ENCODE results near the gene MOB3B.

The MOB3B gene

GRCh38 chr9:27436234-27436633 lies 93.4 kb downstream of the MOB3B start:
- no peak overlapping the region for H2AFZ ChIP-seq (ENCODE audit: low read length)
- H3K4me1 ChIP-seq (ENCODE audit: insufficient read depth, low read length, severe bottlenecking), result no peaks in the 10 kb centered on the region
- no peaks in the 10 kb centered on the region for H3K9me2 ChIP-seq (ENCODE audit: low read depth, low read length)
- H3K79me2 ChIP-seq (ENCODE audit: insufficient read depth, low read length), result no peaks in the 10 kb centered on the region
- no peaks in the 10 kb centered on the region for H3K9me3 ChIP-seq (ENCODE audit: low read length)
- H3K27ac ChIP-seq (ENCODE audit: low read depth, low read length, poor library complexity, severe bottlenecking), result no peak overlapping the region
- H3K27me3 ChIP-seq (ENCODE audit: insufficient read depth, low read length), result no peaks in the 10 kb centered on the region
- no peaks in the 10 kb centered on the region for H4K20me1 ChIP-seq (ENCODE audit: insufficient read depth, low read length)
- H3K36me3 ChIP-seq (ENCODE audit: insufficient read depth, low read length), result no peaks in the 10 kb centered on the region
- no peak overlapping the region for H3K9ac ChIP-seq (ENCODE audit: low read length)
- TF ChIP-seq, protein P1, sequence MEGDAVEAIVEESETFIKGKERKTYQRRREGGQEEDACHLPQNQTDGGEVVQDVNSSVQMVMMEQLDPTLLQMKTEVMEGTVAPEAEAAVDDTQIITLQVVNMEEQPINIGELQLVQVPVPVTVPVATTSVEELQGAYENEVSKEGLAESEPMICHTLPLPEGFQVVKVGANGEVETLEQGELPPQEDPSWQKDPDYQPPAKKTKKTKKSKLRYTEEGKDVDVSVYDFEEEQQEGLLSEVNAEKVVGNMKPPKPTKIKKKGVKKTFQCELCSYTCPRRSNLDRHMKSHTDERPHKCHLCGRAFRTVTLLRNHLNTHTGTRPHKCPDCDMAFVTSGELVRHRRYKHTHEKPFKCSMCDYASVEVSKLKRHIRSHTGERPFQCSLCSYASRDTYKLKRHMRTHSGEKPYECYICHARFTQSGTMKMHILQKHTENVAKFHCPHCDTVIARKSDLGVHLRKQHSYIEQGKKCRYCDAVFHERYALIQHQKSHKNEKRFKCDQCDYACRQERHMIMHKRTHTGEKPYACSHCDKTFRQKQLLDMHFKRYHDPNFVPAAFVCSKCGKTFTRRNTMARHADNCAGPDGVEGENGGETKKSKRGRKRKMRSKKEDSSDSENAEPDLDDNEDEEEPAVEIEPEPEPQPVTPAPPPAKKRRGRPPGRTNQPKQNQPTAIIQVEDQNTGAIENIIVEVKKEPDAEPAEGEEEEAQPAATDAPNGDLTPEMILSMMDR (IDR thresholded peaks at IDR 0.05; ENCODE audit: low read length), result no peak
- no peak for TF ChIP-seq EZH2 (IDR thresholded peaks at IDR 0.05; ENCODE audit: borderline replicate concordance, low read length)
- H3K4me3 ChIP-seq (ENCODE audit: low read depth, low read length, poor library complexity, severe bottlenecking), result no peak overlapping the region
- H3F3A ChIP-seq (ENCODE audit: insufficient read depth, low read length), result no peaks in the 10 kb centered on the region
- no peak overlapping the region for H3K4me2 ChIP-seq (ENCODE audit: low read length)

DNA sequence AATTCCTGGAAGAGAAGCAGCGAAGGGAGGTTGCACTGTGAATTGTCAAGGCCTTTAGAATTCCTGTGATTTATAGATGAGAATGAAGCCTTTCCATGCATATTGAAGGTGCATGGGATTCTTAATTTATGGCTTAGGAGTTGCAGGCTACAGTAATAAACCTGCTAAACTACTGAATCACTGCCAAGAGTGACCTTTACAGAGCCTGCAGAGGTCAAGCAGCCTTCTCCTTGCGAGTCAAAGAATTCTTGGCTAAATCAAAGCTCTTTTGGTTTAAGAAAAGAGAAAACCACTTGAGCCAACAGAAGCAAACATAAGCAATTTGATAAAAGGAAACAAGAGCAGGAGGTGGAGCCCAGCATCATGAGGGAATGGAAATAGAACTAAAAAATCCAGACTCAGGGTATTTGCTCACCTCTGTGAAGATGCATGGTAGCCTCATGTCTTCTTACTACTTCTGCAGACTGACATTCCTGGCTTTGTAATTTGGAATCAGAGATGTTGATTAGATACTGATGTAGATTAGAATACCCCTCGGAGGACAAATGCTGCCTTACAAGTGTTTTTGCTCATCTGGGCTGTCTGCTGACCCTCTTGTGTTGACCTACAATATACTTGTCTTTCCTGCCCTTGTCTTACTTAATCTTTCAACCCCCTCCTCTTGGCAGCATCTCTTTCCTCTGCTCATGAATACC lies 95.8 kb downstream of the MOB3B start:
- Histone ChIP-seq H4K20me1 (ENCODE audit: insufficient read depth, low read length) (no peaks in the 10 kb centered on the region), H3K9me3 (ENCODE audit: low read length) (no peaks in the 10 kb centered on the region), H2AFZ (ENCODE audit: low read length) (no peak overlapping the region), H3K27me3 (ENCODE audit: insufficient read depth, low read length) (no peaks in the 10 kb centered on the region), H3K36me3 (ENCODE audit: insufficient read depth, low read length) (no peaks in the 10 kb centered on the region), H3K9ac (ENCODE audit: low read length) (no peak overlapping the region), H3K4me2 (ENCODE audit: low read length) (no peak overlapping the region), H3K4me1 (ENCODE audit: insufficient read depth, low read length, severe bottlenecking) (no peaks in the 10 kb centered on the region), H3F3A (ENCODE audit: insufficient read depth, low read length) (no peaks in the 10 kb centered on the region), H3K79me2 (ENCODE audit: insufficient read depth, low read length) (no peaks in the 10 kb centered on the region), H3K9me2 (ENCODE audit: low read depth, low read length) (no peaks in the 10 kb centered on the region), H3K27ac (ENCODE audit: low read depth, low read length, poor library complexity, severe bottlenecking) (no peak overlapping the region), H3K4me3 (ENCODE audit: low read depth, low read length, poor library complexity, severe bottlenecking) (no peak overlapping the region)
- TF ChIP-seq, protein P1 (IDR thresholded peaks at IDR 0.05; ENCODE audit: low read length), result no peak
- no peak for TF ChIP-seq EZH2 (IDR thresholded peaks at IDR 0.05; ENCODE audit: borderline replicate concordance, low read length)

- H3K36me3 ChIP-seq (ENCODE audit: insufficient read depth, low read length), result no peaks in the 10 kb centered on the region
- no peak overlapping the region for H3K4me2 ChIP-seq (ENCODE audit: low read length)
- no peak overlapping the region for H3K9ac ChIP-seq (ENCODE audit: low read length)
- no peaks in the 10 kb centered on the region for H3F3A ChIP-seq (ENCODE audit: insufficient read depth, low read length)
- no peaks in the 10 kb centered on the region for H3K27me3 ChIP-seq (ENCODE audit: insufficient read depth, low read length)
- no peak overlapping the region for H3K27ac ChIP-seq (ENCODE audit: low read depth, low read length, poor library complexity, severe bottlenecking)
- H3K9me3 ChIP-seq (ENCODE audit: low read length), result no peaks in the 10 kb centered on the region
- no peaks in the 10 kb centered on the region for H3K79me2 ChIP-seq (ENCODE audit: insufficient read depth, low read length)
- no peak overlapping the region for H3K4me3 ChIP-seq (ENCODE audit: low read depth, low read length, poor library complexity, severe bottlenecking)
- TF ChIP-seq, protein P1 (IDR thresholded peaks at IDR 0.05; ENCODE audit: low read length), result no peak
- no peak for TF ChIP-seq EZH2 (IDR thresholded peaks at IDR 0.05; ENCODE audit: borderline replicate concordance, low read length)
- H2AFZ ChIP-seq (ENCODE audit: low read length), result no peak overlapping the region
- no peaks in the 10 kb centered on the region for H3K4me1 ChIP-seq (ENCODE audit: insufficient read depth, low read length, severe bottlenecking)
- no peaks in the 10 kb centered on the region for H4K20me1 ChIP-seq (ENCODE audit: insufficient read depth, low read length)
- H3K9me2 ChIP-seq (ENCODE audit: low read depth, low read length), result no peaks in the 10 kb centered on the region
Observed at GRCh38 chr9:27432308-27432707, 97.3 kb downstream of the MOB3B start.
